ENCODE data around the gene FAM98C.

The FAM98C gene

DNA sequence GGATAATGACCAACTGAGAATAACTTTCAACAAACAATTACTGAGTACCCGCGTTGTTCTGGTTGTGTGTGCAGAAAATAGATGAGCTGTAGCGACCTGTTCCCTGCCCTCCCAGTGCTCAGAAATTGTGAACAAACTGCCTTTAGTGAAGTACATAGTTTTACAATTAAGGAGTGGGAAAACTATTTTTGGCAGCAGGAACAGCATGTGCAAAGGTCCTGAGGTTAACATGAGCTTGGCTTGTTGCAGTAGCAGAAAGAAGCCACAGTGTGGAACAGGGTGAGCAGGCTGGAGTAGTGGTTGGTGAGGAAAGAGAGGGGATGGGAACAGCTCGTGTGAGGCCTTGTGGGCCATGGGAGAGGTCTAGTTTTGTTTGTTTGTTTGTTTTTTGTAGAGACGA lies 46.6 kb downstream of the FAM98C start:
- no peaks in the 10 kb centered on the region for H3K79me2 ChIP-seq (ENCODE audit: low read length)
- TF ChIP-seq CTCF (IDR thresholded peaks at IDR 0.05; ENCODE audit: low read depth, low read length): no peak
- TF ChIP-seq EZH2phosphoT487 (IDR thresholded peaks at IDR 0.05; ENCODE audit: low read depth): no peak
- no peak overlapping the region for H3K27ac ChIP-seq (ENCODE audit: low read length)
- H3K36me3 ChIP-seq (replicated peaks; ENCODE audit: low read depth, low read length): peaks cover 13% of the 10 kb centered on the region
- no peak overlapping the region for H3K4me3 ChIP-seq (ENCODE audit: low read length)
- H3K9me3 ChIP-seq (ENCODE audit: insufficient read depth, low read length): no peaks in the 10 kb centered on the region
- no peak overlapping the region for H3K4me2 ChIP-seq (ENCODE audit: low read length)
- H4K20me1 ChIP-seq (ENCODE audit: insufficient read depth, low read length): no peaks in the 10 kb centered on the region
- H3K4me1 ChIP-seq (ENCODE audit: low read length): no peaks in the 10 kb centered on the region
- no peaks in the 10 kb centered on the region for H3K27me3 ChIP-seq (ENCODE audit: low read depth, low read length)
- no peak overlapping the region for H3K9ac ChIP-seq (ENCODE audit: low read length)
- no peak overlapping the region for H2AFZ ChIP-seq (ENCODE audit: low read depth, low read length)

- no peak overlapping the region for H3K4me3 ChIP-seq (ENCODE audit: low read length)
- no peak overlapping the region for H3K4me2 ChIP-seq (ENCODE audit: low read length)
- no peaks in the 10 kb centered on the region for H3K4me1 ChIP-seq (ENCODE audit: low read length)
- no peak for TF ChIP-seq EZH2phosphoT487 (IDR thresholded peaks at IDR 0.05; ENCODE audit: low read depth)
- no peak for TF ChIP-seq CTCF (IDR thresholded peaks at IDR 0.05; ENCODE audit: low read depth, low read length)
- H3K79me2 ChIP-seq (ENCODE audit: low read length): no peaks in the 10 kb centered on the region
- H3K36me3 ChIP-seq (replicated peaks; ENCODE audit: low read depth, low read length): peaks cover 13% of the 10 kb centered on the region
- H2AFZ ChIP-seq (ENCODE audit: low read depth, low read length): no peak overlapping the region
- H3K9me3 ChIP-seq (ENCODE audit: insufficient read depth, low read length): no peaks in the 10 kb centered on the region
- H3K27ac ChIP-seq (ENCODE audit: low read length): no peak overlapping the region
- peaks cover 4% of the 10 kb centered on the region; the same call in 1 of the 2 replicates for H4K20me1 ChIP-seq (ENCODE audit: insufficient read depth, low read length)
- no peak overlapping the region for H3K9ac ChIP-seq (ENCODE audit: low read length)
- H3K27me3 ChIP-seq (ENCODE audit: low read depth, low read length): no peaks in the 10 kb centered on the region
Measured at GRCh38 chr19:38451036-38451435, 48.1 kb downstream of the FAM98C start.

- Histone ChIP-seq H3K79me2 (ENCODE audit: low read length) (no peaks in the 10 kb centered on the region), H3K4me2 (ENCODE audit: low read length) (no peak overlapping the region), H3K9ac (ENCODE audit: low read length) (no peak overlapping the region), H3K27me3 (ENCODE audit: low read depth, low read length) (no peaks in the 10 kb centered on the region), H3K36me3 (replicated peaks; ENCODE audit: low read depth, low read length) (peaks cover 10% of the 10 kb centered on the region), H3K4me1 (ENCODE audit: low read length) (no peaks in the 10 kb centered on the region), H3K9me3 (ENCODE audit: insufficient read depth, low read length) (no peaks in the 10 kb centered on the region), H4K20me1 (ENCODE audit: insufficient read depth, low read length) (peaks cover 4% of the 10 kb centered on the region; the same call in 1 of the 2 replicates), H3K27ac (ENCODE audit: low read length) (no peak overlapping the region), H3K4me3 (ENCODE audit: low read length) (no peak overlapping the region), H2AFZ (ENCODE audit: low read depth, low read length) (no peak overlapping the region)
- TF ChIP-seq CTCF (IDR thresholded peaks at IDR 0.05; ENCODE audit: low read depth, low read length): no peak
- TF ChIP-seq EZH2phosphoT487 (IDR thresholded peaks at IDR 0.05; ENCODE audit: low read depth): no peak
Measured at GRCh38 chr19:38451629-38452028, 48.7 kb downstream of the FAM98C start.

GRCh38 chr19:38452430-38453366 lies 49.8 kb downstream of the FAM98C start:
- H4K20me1 ChIP-seq (ENCODE audit: insufficient read depth, low read length): peaks cover 4% of the 10 kb centered on the region; the same call in 1 of the 2 replicates
- H3K9ac ChIP-seq (ENCODE audit: low read length): no peak overlapping the region
- no peak overlapping the region for H3K4me2 ChIP-seq (ENCODE audit: low read length)
- no peaks in the 10 kb centered on the region for H3K27me3 ChIP-seq (ENCODE audit: low read depth, low read length)
- H2AFZ ChIP-seq (ENCODE audit: low read depth, low read length): no peak overlapping the region
- H3K79me2 ChIP-seq (ENCODE audit: low read length): no peaks in the 10 kb centered on the region
- H3K36me3 ChIP-seq (replicated peaks; ENCODE audit: low read depth, low read length): peaks cover 10% of the 10 kb centered on the region
- H3K4me3 ChIP-seq (ENCODE audit: low read length): no peak overlapping the region
- H3K4me1 ChIP-seq (ENCODE audit: low read length): no peaks in the 10 kb centered on the region
- TF ChIP-seq CTCF (IDR thresholded peaks at IDR 0.05; ENCODE audit: low read depth, low read length): no peak
- no peak overlapping the region for H3K27ac ChIP-seq (ENCODE audit: low read length)
- H3K9me3 ChIP-seq (ENCODE audit: insufficient read depth, low read length): no peaks in the 10 kb centered on the region

Data from OCI-LY3 (cell line).